DOHH2 (cell line): ENCODE results near the gene PREX1.

ENCODE experiments used
- CTCF ChIP-seq: fragments of 200-600 bp; sonication (generic); IDR thresholded peaks from one replicate; pipeline ENCODE4 v1.5.1; 2014; ENCODE audit warnings: antibody characterized with exemption, mild to moderate bottlenecking, low read depth, low read length; ENCODE audit not compliant: poor library complexity, severe bottlenecking
- EZH2phosphoT487 ChIP-seq: fragments of 200-600 bp; sonication (generic); IDR thresholded peaks from 2 replicates; pipeline ENCODE4 v1.6.1; 2017; ENCODE audit warnings: borderline replicate concordance, mild to moderate bottlenecking, antibody characterized with exemption, low read length, moderate library complexity, mixed read lengths

- no peak for TF ChIP-seq CTCF
- TF ChIP-seq EZH2phosphoT487 = no peak
Measured at GRCh38 chr20:48832405-48832730, 4.6 kb upstream of the PREX1 start.
